GM12891 (cell line): ENCODE data around the gene ANKEF1.

Source experiments
- PAX5 ChIP-seq: IDR thresholded peaks from 2 replicates; pipeline ENCODE4 v1.6.1; 2011; ENCODE audit warnings: low read length, moderate library complexity, mild to moderate bottlenecking; ENCODE audit not compliant: insufficient read depth, severe bottlenecking
- POLR2A ChIP-seq: IDR thresholded peaks from 2 replicates; pipeline ENCODE4 v1.6.1; 2011; ENCODE audit warnings: low read depth, low read length, control low read depth
- POLR2AphosphoS5 ChIP-seq: IDR thresholded peaks from 2 replicates; pipeline ENCODE4 v1.6.1; 2011; ENCODE audit warnings: low read depth, low read length, control low read depth
- POU2F2 ChIP-seq: IDR thresholded peaks from 2 replicates; pipeline ENCODE4 v1.6.1; 2011; ENCODE audit warnings: low read depth, mild to moderate bottlenecking, control low read depth, low read length, moderate library complexity
- SPI1 ChIP-seq: IDR thresholded peaks from 2 replicates; pipeline ENCODE4 v1.6.1; 2011; ENCODE audit warnings: low read depth, low read length, control low read depth
- TAF1 ChIP-seq: IDR thresholded peaks from 2 replicates; pipeline ENCODE4 v1.6.1; 2011; ENCODE audit warnings: low read depth, low read length, control low read depth

DNA sequence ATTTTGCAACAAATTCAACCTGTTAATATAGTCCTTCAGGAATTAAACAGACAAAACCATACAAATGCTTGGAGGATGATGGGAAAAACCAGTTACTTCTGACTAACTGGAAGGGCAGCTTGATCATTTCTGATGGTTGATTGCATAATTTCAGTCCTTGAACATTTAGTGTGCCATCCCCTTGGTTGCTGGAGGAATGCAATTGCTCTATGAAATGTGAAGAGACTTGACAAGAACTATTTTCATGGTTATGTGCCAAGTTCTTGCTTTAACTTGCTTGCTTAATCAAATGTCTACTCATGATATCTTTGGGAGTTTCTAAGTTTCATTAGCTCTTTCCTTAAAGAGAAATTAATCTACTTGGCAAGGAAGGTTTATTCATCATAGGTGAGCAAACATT, 45.2 kb downstream of the ANKEF1 start:
- TF ChIP-seq POLR2A (no peak), TAF1 (no peak), PAX5 (no peak), SPI1 (no peak), POLR2AphosphoS5 (no peak), POU2F2 (no peak)
